Activated effector memory CD4-positive, alpha-beta T cell treated with Interleukin-2 at 50 U/mL for 16 hours (primary cell): ENCODE results near the gene KCNQ2.
"Not testable (repeated sequence)": the region's sequence is repeated elsewhere in the genome, so short reads cannot be mapped to it uniquely, and the experiment has no call there.

Experiments
- DNase-seq: peaks from one replicate; pipeline ENCODE4 v3.0.0-alpha.2; 2020

The KCNQ2 gene

DNA sequence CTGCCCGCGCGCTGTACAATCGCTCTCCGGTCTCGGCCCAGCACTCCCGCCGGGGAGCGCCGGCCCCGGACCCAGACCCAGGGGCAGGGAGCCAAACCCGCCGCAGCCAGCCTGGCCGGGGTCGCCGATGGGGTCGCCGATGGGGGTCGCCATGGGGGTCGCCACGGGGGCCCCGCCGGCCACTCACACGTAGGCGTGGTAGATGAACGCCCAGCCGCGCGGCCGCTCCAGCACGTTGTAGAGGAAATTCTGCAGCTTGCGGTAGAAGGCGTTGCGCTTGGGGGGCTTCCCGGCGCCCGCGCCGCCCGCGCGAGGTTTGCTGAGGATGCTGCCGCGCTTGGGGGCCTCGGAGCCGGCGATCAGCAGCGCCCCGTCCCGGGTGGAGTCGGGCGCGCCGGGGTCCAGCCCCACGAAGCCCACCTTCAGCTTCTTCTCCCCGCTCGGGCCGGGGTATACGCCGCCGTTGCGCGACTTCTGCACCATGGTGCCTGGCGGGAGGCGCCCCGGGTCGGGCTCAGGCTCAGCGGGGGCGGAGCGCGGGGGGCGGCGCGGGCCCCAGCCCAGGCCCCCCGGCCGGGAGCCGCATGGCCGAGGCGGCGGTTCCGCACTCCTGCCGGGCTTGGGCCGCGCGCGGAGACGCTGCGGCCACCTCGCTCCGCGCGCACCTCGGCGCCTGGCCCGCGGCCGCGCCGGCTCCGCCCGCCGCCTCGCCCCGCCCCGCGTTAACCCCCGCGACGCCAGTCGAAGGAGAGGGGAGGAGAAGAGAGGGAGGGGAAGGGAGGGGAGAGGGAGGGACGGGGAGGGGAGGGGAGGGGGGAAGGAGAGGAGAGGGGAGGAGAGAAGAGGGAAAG lies at the start of gene KCNQ2:
KCNQ2 (minus strand) TSS at position 675 of the 851 bp plus-strand sequence; CDS start at position 483, 192 bp downstream.
- DNase-seq = no peak

DNA sequence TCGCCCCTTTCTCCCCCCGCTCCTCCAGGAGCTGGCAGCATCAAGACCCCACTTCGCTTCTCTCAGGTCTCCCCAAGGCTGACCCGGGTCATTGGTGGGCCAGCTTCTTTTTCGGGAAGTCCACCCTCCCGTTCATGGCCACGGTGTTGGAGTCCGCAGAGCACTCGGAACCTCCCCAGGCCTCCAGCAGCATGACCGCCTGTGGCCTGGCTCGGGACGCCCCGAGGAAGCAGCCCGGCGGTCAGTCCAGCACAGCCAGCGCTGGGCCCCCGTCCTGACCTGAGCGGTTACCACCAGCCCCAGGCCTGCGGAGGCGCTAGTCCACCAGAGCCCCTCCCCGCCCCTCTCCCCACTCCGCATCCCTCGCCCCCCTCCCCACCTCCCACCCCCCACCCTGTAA lies 49.1 kb upstream of the KCNQ2 start:
- DNase-seq = no peak

DNA sequence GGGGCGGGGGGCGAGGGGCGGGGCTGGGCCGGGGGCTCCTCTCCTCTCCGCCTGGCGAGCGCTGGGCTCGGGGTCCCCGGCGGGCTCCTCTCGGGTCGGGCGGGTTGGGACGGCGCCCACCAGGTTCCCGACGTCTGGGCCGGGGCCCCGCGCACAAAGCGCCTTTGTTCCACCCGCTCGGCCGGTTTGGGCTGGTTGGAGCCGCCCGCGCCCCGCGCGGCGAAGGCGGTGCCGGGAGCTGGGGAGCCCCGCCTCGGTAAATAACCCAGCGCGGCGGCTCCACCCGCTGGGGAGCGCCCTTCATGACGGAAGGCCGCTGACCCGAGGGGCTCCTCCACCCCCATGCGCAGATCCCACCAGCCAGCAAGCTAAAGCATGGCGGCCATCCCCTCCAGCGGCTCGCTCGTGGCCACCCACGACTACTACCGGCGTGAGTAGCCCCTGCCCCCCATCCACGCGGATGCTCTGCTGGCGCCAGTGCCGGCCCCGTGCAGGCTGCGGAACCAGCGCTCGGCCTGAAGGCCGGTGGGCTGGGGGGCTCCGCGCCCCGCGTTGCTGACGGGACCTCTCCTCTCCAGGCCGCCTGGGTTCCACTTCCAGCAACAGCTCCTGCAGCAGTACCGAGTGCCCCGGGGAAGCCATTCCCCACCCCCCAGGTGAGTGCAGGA lies 48.6 kb upstream of the KCNQ2 start:
- DNase-seq = peak; percentile 60

DNA sequence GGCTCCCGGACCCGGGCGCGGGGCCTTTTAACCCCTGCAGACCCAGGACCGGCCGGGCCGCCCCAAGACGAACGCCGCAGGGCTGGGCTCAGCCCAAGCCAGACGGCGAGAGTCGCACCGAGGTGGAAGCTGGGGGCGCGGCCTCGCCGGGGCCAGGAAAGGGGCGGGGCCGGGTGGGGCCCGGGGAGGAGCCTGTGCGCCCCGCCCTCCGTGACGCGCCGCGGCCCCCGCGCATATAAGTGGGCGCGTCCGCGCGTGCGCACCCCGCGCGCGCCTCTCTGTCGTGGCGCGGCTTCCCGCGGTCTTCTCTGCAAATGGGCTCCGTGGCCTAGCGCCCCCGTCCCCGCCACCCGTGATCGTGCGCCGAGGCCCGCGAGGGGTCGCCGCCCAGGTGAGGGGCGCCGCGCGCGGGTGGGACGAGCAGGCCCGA lies 48.1 kb upstream of the KCNQ2 start, which contains the start of gene PPDPF:
PPDPF (plus strand) TSS at position 262 of the 430 bp plus-strand sequence. CDS start 544 bp downstream, outside the sequence.
- peak; percentile 80 for DNase-seq

DNA sequence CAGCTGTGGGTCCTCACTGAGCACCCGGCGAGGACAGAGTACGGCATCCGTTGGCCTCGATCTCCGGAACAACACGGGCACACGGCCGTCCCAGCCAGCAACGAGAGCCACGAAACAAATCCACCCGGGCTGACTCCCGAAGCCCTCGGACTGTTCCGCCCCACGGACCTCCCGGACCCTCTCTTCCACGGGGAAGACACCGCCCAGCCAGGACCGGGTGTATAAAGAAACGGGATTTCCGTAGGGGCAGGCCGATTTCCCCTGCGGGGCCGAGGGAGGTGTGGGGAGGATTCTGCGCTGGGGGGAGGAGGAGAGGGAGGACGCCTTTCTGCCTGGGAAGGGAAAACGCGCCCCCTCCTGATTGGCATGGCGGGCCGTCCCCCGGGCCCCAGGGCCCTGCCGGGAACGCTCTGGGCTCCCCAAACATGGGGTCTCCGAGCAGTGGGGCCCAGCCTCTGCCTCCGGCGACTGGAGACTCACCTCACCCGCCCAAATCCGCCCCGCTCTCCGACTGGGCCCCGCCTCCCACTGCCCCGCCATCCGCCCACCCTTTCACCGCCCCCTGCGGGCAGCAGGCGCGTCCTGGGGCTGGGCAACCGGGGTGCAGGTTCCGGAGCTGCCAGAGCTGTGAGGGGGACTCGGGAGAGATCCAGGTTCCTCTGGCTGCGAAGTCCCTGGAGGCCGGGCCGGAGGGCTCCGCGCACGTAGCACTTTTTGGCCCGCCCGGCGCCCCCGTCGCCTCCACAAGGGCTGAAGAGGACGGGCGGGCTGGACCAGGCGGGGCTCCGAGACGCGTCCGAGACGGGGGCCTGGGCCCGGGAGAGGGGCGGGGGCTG lies 47.4 kb upstream of the KCNQ2 start:
- peak; percentile 64 for DNase-seq

DNA sequence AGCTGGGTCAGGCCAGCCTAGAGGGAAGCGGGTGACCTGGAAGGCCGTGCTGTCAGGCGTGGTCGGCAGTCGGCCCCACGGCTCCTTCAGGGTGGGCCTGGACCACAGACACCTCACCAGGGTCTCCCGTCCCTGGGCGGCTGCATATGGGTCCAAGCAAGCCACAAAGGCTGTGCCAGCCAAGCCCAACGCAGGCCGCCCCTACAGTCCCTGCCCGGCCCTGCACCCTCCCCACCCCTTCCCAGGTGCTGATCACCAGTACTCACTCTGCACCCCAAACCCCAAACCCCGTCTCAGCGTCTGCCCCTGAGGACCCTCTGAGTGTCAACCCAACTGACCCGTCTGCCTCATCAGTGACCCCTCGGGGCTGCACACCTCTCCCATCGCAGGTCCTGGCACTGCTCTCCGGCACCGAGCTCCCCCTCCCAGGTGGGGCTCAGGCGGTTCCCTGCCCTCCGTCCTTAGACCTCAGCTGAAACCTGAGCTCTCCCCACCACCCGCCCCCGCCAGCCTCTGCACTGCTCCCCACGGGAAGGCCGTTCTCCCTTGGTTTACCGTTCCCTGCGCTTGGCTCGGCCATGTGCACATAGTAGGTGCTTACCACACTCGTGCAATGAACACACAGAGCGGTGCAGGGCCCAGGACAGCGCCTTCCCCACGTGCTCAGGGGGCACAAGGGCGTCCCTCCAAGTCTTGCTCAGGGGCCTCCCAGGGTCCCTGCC lies 46.7 kb upstream of the KCNQ2 start:
- no peak for DNase-seq

DNA sequence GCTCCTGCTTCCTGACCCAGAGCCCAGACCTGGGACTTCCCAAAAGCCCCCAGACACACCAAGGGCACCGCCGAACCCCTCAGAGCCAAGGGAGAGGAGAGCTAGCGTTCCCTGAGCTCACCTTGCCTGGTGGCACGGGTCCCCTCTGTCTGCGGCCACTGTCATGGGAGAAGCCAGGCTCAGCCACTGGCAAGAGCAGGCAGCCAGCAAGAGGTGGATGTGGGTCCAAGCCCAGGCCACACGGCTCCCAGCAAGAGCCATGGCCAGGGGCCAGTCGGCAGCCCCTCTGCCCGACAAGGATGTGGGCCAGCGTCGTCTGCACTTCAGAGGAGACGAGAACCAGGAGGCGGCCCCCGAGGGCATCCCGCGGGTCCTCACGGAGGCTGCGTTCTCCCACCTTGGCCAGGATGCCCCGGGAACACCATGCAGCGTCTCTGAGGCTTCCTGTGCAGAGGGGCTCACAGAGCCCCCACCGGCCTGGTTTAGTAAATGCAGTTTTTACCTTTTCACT lies 46.0 kb upstream of the KCNQ2 start:
- no peak for DNase-seq

DNA sequence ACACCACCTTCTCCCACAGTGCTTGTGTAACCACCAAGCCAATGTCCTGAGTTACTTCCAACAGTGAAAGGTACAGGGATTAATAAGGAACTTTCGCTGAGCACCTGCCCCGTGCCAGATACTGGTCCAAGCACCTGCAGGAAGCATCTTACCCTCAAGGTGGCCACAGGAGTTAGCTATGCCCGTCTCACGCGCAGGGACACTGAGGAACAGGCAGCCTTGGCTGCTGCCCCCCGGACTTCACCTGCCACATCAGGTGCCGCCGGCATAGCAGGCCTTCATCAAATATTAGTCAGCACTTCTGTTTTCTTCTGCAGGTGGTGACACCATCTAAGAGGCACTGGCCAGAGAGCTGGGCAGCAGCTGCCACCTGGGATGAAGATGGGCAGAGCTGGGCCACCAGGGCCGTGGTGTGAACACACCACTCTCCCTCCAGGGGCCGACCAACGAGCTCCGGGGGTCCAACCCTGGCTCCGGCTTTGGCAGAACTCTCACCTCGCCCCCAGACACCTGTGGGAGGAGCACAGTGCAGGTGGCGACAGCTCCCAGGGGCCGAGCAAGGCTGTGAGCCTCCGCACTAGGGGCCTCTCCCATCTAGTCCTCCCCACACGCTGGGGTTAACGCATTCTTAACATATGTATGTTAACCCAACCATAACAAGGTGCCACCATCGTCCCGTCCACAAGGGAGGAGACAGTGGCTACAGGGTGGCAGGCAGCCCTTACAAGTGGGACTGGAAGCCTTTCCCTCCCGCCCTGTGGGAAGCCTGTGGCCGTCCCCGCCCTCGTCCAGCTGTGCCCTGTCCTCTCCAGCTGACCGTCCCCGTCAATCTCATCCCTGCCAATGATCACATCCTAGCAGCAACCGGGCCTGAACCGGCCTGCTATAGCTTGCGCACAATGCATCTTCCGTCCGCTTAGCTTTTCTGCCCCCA lies 45.2 kb upstream of the KCNQ2 start:
- DNase-seq = no peak

DNA sequence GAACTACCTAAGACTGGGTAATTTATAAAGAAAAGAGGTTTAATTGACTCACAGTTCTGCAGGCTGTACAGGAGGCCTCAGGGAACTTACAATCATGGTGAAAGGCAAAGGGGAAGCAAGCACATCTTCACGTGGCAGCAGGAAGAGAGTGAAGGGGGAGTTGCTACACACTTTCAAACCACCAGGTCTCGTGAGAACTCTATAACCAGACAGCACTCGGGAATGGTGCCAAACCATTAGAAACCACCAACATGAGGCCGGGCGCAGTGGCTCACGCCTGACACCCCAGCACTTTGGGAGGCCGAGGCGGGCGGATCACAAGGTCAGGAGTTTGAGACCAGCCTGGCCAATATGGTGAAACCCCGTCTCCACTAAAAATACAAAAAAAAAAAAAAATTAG lies 42.1 kb upstream of the KCNQ2 start:
- not testable (repeated sequence) for DNase-seq

DNA sequence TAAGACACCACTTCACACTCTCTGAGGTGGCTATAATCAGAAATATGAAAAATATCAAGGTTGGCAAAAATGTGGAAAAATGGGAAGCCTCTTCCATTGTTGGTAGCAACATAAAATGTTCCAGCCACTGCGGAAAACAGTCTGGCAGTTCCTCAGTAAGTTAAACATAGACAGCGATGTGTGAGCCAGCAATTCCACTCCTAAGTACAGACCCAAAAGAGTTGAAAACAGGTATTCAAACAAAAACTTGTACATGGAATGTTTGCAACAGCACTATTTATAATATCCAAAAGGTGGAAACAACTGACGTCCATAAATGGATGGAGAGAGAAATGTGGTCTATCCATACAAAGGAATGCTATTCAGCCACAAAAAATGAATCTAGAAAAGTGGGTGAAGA lies 40.8 kb upstream of the KCNQ2 start:
- DNase-seq = no peak

DNA sequence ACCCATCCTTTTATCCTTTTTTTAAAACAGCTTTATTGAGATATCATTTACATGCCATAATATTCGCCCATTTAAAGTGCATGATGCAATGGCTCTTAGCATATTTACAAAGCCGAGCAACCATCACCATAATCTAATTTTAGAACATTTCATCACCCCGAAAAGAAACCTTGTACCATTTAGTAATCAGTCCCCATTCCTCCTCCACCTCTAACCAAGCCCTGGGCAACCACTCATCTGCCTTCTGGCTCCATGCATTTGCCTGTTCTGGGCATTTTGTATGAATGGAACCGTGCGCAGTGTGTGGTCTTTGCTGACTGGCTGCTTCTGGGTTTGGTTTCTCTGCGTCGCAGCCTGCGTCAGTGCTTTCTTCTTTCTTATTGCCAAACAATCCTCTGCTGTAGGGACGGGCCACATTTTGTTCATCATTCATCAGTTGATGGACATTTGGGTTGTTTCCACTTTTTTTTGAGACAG lies 36.7 kb upstream of the KCNQ2 start:
- no peak for DNase-seq

DNA sequence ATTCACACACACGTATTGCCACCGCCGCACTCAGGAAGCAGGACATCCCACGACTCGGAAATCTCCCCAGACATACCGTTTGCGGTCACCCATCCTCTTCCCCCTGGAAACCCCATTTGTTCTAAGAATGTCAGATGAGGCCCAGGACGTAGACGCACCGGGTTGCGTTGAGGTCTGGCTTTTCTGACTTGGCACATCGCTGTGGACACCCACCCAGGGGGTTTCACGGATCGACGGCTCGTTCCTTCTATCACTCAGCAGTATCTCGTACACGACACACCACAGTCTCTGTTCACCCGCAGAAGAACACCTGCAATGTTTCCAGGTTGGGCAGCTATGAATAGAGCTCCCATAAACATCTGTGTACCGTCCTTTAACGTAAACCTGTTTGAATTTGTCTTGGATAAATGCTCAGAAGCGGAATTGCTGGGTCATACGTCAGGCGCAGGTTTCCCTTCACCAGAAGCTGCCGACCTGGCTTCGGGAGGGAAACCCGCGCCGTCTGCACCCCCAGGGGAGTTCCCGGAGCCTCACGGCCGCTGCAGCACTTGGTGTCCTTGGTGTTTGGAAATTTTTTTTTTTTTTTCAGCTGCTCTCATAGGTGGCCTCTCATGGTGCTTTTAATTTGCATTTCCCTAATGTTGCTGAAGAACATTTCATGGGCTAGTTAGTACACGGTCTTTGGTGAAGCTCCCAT lies 35.8 kb upstream of the KCNQ2 start:
- no peak for DNase-seq

DNA sequence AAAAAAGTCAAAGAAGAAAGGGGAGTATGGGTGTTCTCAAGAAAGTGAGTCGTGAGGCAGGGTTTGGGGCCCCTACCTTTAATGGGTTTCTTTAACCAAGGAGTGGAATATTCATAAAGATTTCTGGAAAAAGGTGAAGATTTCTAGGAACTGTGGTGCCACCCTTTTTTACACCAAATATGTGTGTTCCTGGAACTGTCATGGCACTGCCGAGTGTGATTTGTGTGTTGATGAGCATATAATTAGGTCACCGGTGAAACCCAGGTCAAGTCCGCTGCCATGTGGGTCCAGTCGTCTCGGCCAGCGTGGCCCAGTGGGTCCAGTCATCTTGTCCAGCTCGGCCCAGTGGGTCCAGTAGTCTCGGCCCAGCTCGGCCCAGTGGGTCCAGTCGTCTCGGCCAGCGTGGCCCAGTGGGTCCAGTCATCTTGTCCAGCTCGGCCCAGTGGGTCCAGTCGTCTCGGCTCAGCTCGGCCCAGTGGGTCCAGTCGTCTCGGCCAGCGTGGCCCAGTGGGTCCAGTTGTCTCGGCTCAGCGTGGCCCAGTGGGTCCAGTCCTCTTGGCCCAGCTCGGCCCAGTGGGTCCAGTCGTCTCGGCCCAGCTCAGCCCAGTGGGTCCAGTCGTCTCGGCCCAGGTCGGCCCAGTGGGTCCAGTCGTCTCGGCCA lies 34.8 kb upstream of the KCNQ2 start:
- DNase-seq = no peak

DNA sequence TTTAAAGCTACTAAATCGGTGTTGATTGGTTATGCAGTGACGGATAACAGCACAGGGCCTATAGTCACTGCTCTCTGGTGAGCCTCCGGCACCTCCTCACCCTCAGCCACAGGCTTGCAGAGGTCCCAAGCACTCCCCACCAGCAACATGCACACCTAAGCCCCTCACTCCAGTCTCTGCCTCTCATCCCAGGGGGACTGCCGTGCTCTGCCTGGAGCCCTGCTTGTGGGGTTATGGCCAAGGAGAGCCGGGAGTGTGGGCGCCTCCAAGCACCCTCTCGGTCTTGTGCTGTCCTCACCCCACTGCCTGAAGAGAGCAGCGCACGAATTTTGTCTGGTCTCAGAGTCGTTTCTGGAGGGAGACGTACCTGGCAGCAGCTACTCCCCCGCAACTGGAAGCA lies 33.3 kb upstream of the KCNQ2 start:
- DNase-seq = no peak

DNA sequence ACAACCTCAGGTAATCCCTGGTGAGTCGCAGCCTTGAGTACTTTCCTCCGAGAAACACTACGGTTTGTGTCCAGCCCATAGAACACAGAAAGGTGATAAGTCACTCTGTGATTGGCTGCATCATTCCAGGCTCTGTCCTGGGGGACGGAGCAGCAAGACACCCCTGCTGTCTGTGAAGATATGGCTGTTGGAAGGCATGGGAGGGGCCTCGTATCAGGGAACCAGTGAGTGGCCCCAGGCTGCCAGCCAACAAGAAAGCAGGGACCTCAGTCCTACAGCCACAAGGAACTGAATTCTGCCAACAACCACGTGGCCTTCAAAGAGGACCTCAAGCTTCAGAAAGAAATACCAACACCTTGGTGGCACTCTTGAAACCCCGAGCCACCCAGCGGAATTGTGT lies 32.8 kb upstream of the KCNQ2 start:
- no peak for DNase-seq

DNA sequence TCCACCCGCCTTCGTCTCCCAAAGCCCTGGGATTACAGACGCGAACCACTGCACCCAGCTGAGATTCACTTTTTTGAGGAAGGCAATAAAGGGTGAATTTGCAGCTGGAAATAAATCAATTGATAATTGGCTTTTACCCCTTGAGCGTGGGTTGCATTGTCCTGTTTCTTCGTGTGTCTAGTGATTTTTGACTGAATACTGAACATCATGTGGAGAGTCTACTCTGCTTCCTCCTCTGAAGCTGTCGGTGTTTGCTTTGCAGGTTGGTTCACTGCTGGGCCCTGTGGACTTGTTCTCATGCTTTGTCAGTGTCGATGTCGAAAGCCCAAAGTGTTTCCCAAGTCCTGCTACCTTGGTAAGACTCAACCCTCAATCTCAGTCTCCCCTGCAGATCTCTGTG lies 32.2 kb upstream of the KCNQ2 start:
- no peak for DNase-seq

DNA sequence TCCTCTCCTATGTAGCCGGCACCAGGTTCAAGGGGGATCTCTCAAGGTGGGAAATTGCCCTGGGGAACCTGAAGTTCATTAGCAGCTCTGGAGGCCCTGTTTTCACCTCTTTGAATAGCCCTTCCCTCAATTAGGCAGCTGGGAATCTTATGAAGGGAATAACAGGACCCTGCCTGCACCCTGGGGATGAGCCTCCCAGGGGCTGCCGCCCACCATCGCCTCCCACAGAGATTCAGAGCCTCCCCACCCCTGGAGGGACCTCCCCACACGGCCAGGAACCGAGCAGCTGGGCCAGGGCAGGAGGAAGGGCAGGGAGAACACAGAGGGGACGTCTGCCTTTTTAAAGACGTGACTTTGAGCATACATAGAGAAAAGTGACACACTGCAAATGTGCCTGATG lies 31.1 kb upstream of the KCNQ2 start:
- DNase-seq = no peak

DNA sequence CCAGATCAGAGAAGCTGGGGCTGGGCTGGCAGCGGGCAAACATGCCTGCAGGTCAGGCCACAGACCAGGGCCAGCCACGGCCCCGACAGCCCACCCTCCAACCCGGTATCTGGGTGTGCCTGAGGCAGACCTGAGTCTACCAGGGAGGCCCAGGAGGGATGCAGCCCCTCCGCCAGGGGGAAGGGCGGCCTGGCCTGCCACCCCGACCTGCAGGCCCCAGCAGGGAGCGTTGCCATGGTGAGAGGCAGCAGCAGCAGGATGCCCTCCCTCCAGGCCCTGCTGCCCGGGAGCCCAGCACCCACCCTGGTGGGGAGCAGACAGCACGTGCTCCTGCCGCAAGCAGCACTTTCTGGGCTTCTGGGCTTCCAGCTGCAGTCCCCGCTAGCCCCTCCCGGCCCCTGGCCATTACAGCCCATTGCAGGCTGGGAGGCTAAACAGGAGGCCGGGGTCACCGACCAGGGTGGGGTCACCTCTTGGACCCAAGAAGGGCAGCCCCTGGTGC lies 30.3 kb upstream of the KCNQ2 start:
- DNase-seq = no peak

DNA sequence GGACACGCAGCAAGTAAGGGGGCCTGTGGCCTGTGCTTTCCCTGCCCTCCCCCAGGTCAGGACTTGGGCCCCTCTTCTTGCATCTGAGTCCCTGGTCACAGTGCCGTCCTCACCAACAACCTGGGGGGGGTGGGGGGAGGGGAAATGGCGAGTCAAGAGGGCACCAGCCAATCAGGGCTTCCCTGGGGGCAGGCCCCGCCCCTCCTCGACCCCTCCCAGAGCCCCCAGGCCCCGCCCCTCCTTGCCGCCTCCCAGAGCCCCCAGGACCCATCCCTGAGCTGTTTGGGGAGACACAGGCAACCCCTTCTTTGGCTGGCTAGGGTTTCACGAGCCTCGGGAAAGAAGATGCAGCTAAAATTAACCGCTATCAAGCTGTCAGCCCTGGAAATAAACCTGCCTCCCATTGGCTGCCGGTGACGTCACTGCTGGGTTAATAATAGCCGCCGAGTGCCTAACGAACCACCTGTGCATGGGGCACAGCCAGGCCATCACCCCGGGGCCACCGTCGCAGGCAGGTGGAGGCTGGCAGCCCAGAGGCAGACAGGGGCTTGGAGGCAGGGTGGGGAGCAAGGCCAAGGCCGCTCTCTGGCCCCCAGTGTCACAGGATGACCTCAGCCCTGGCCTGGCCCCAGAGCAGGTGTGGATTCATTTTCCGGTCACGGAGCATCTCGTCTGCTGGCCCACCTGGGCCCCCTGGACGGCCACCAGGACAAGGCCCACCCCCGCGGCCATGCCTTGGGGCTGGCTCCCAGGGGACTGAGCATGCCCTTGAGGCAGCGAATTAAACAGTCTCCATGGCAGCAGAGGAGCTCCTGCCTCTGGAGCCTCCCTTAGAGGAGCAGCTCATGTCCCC lies 29.6 kb upstream of the KCNQ2 start:
- DNase-seq = no peak
